Osteocyte (in vitro differentiated cells): ENCODE data around the gene USP13. TPM values are rescaled to one million over a fixed set of nuclear protein-coding genes. Genes with fewer than 3 reads are reported as not detected.
A peak's percentile ranks its signal among the peaks of the same experiment; 100 is the strongest.

Source experiments
- DNase-seq: peaks from one replicate; pipeline ENCODE4 v3.0.0; 2021; ENCODE audit warnings: mixed read lengths; ENCODE audit not compliant: unreplicated experiment; ENCODE audit errors: extremely low spot score
- H3K27ac Mint-ChIP-seq: one replicate; pipeline ENCODE4 v1.8.0; 2021; ENCODE audit warnings: mild to moderate bottlenecking, mixed read lengths; ENCODE audit not compliant: unreplicated experiment
- H3K27me3 Mint-ChIP-seq: one replicate; pipeline ENCODE4 v1.8.0; 2021; ENCODE audit warnings: mixed read lengths; ENCODE audit not compliant: unreplicated experiment
- H3K36me3 Mint-ChIP-seq: one replicate; pipeline ENCODE4 v1.8.0; 2021; ENCODE audit warnings: mixed read lengths; ENCODE audit not compliant: unreplicated experiment
- H3K4me1 Mint-ChIP-seq: one replicate; pipeline ENCODE4 v1.8.0; 2021; ENCODE audit warnings: mixed read lengths; ENCODE audit not compliant: unreplicated experiment
- H3K4me3 Mint-ChIP-seq: one replicate; pipeline ENCODE4 v1.8.0; 2021; ENCODE audit warnings: mild to moderate bottlenecking, moderate library complexity, mixed read lengths; ENCODE audit not compliant: unreplicated experiment
- H3K9me3 Mint-ChIP-seq: one replicate; pipeline ENCODE4 v1.8.0; 2021; ENCODE audit warnings: mixed read lengths; ENCODE audit not compliant: unreplicated experiment
- CTCF ChIP-seq: fragments of 200-600 bp; sonication (generic); IDR thresholded peaks from 2 replicates; pipeline ENCODE4 v1.5.0; 2021; ENCODE audit warnings: antibody characterized with exemption, mild to moderate bottlenecking, moderate library complexity
- total RNA-seq: library from RNA; stranded (reverse); gene quantifications from 2 replicates; pipeline ENCODE4 v1.2.1, GENCODE V29; 2021

USP13 gene
- total RNA-seq, 1 donor from 2014 or later: 36.3 TPM

- no peak for DNase-seq
- H3K4me1 Mint-ChIP-seq: peaks cover 8% of the 10 kb centered on the region
- H3K4me3 Mint-ChIP-seq: no peak overlapping the region
- H3K27ac Mint-ChIP-seq: no peak overlapping the region
- no peaks in the 10 kb centered on the region for H3K36me3 Mint-ChIP-seq
- H3K27me3 Mint-ChIP-seq: no peaks in the 10 kb centered on the region
- H3K9me3 Mint-ChIP-seq: no peaks in the 10 kb centered on the region
- TF ChIP-seq CTCF: no peak
Observed at GRCh38 chr3:179796421-179796820, 143.6 kb downstream of the USP13 start.

- H3K36me3 Mint-ChIP-seq: no peaks in the 10 kb centered on the region
- peaks cover 14% of the 10 kb centered on the region for H3K4me1 Mint-ChIP-seq
- TF ChIP-seq CTCF: no peak
- H3K27ac Mint-ChIP-seq: no peak overlapping the region
- H3K4me3 Mint-ChIP-seq: no peak overlapping the region
- no peaks in the 10 kb centered on the region for H3K9me3 Mint-ChIP-seq
- DNase-seq: no peak
- no peaks in the 10 kb centered on the region for H3K27me3 Mint-ChIP-seq
Observed at GRCh38 chr3:179797192-179797591, 144.4 kb downstream of the USP13 start.

GRCh38 chr3:179801263-179801662, 148.4 kb downstream of the USP13 start:
- H3K27ac Mint-ChIP-seq: no peak overlapping the region
- H3K4me3 Mint-ChIP-seq: no peak overlapping the region
- H3K4me1 Mint-ChIP-seq: peaks cover 19% of the 10 kb centered on the region
- no peaks in the 10 kb centered on the region for H3K27me3 Mint-ChIP-seq
- no peak for TF ChIP-seq CTCF
- H3K36me3 Mint-ChIP-seq: no peaks in the 10 kb centered on the region
- DNase-seq: no peak
- no peaks in the 10 kb centered on the region for H3K9me3 Mint-ChIP-seq

- Mint-ChIP-seq H3K27me3 (no peaks in the 10 kb centered on the region), H3K27ac (no peak overlapping the region), H3K9me3 (no peaks in the 10 kb centered on the region), H3K4me1 (peaks cover 22% of the 10 kb centered on the region), H3K36me3 (no peaks in the 10 kb centered on the region), H3K4me3 (no peak overlapping the region)
- DNase-seq: no peak
- no peak for TF ChIP-seq CTCF
Observed at GRCh38 chr3:179801856-179802255, 149.0 kb downstream of the USP13 start.

- Mint-ChIP-seq H3K27ac (peak overlapping the region; percentile 27), H3K36me3 (no peaks in the 10 kb centered on the region)
Observed at GRCh38 chr3:179806177-179806576, 153.3 kb downstream of the USP13 start.

More at GRCh38 chr3:179806177-179806576, 153.3 kb downstream of the USP13 start:
- no peak for DNase-seq
- peaks cover 22% of the 10 kb centered on the region for H3K4me1 Mint-ChIP-seq
- H3K27me3 Mint-ChIP-seq: no peaks in the 10 kb centered on the region
- H3K9me3 Mint-ChIP-seq: no peaks in the 10 kb centered on the region
- no peak overlapping the region for H3K4me3 Mint-ChIP-seq
- no peak for TF ChIP-seq CTCF
